ENCODE measurements around the gene NBPF4. TPM values are rescaled to one million over a fixed set of nuclear protein-coding genes. Genes with fewer than 3 reads are reported as not detected.
"Not testable (repeated sequence)": the region's sequence is repeated elsewhere in the genome, so short reads cannot be mapped to it uniquely, and the experiment has no call there.

Gene NBPF4
- not detected in 2 replicates for total RNA-seq (2013; cell fraction: nucleolus; rRNA removed)
- total RNA-seq (2014; rRNA removed) (not detected in 2 replicates), total RNA-seq (2014; rRNA removed; fragmentation: Illumina TruSeq; extraction: Trizol) (not detected in 2 replicates), total RNA-seq (2021) (not detected in 2 replicates), polyA plus RNA-seq (2011; rRNA removed) (not detected in 2 replicates), polyA plus RNA-seq (2014; fragmentation: Illumina TruSeq; extraction: Trizol) (not detected in 2 replicates), polyA plus RNA-seq (2014; fragmentation: Nextera tagmentation; extraction: Ambion mirVana) (not detected), polyA plus RNA-seq (2014; rRNA removed) (not detected in 2 replicates), polyA plus RNA-seq (2016; fragmentation: Nextera tagmentation; extraction: Ambion mirVana) (not detected), polyA minus RNA-seq (2011; rRNA and poly(A)+ RNA removed) (not detected in 2 replicates), Bru-seq, nascent RNA (percentile 4 among the genes with signal in this experiment), BruChase-seq, experiment 1, labeled RNA remaining after a 6-hour chase (percentile 3 among the genes with signal in this experiment), BruChase-seq, experiment 2, labeled RNA remaining after a 2-hour chase (not detected)
- not detected for polyA plus RNA-seq (2011; ENCODE audit: low read depth)
- not detected in 2 replicates for polyA plus RNA-seq (2011; cell fraction: cytosol; rRNA removed)
- polyA plus RNA-seq (2011; cell fraction: nucleus; rRNA removed), result not detected in 2 replicates
- not detected in 2 replicates for polyA plus RNA-seq (2012)
- not detected in 2 replicates for polyA minus RNA-seq (2011; cell fraction: cytosol; rRNA and poly(A)+ RNA removed)
- polyA minus RNA-seq (2011; cell fraction: nucleus; rRNA and poly(A)+ RNA removed), result not detected in 2 replicates
- long read RNA-seq, experiment 1, result 0 reads
- long read RNA-seq, experiment 2, result 0 reads

GRCh38 chr1:108243976-108244375, at the start of gene NBPF4:
Gene NBPF4 (minus strand): TSS chr1:108244076. CDS start chr1:108243761, 315 bp downstream.
- H3K9me3 ChIP-seq (replicated peaks; ENCODE audit: control insufficient read depth, insufficient read depth, low read length); DNase-seq (ENCODE audit: low read depth, low spot score); RAD21 ChIA-PET (ENCODE audit: unreplicated experiment); H3K9ac ChIP-seq (ENCODE audit: control insufficient read depth, insufficient read depth, low read length); H3K4me1 ChIP-seq (ENCODE audit: control insufficient read depth, insufficient read depth, low read length); H4K20me1 ChIP-seq (ENCODE audit: control insufficient read depth, insufficient read depth); H3K27ac ChIP-seq (ENCODE audit: control insufficient read depth, insufficient read depth); CTCF ChIA-PET; SMC1A ChIA-PET (ENCODE audit: uncharacterized antibody, unreplicated experiment); FAIRE-seq; H3K4me2 ChIP-seq (ENCODE audit: control insufficient read depth, insufficient read depth); BruUV-seq (replicated peaks); H3K36me3 ChIP-seq (ENCODE audit: control insufficient read depth in 2 of 2, insufficient read depth in 2 of 2, low read length in 1 of 2); POLR2A ChIA-PET; H3K79me2 ChIP-seq (ENCODE audit: control insufficient read depth, insufficient read depth, low read length); in situ Hi-C loops (cut with MboI); H2AFZ ChIP-seq (ENCODE audit: control insufficient read depth, low read depth, low read length); ATAC-seq; H3K27me3 ChIP-seq (replicated peaks in 1 of 2; ENCODE audit: control insufficient read depth in 2 of 2, insufficient read depth in 2 of 2, low read length in 1 of 2); intact Hi-C loops (cut with micrococcal nuclease; ENCODE audit: unreplicated experiment); H3K4me3 ChIP-seq: not testable (repeated sequence)
- WGBS (ENCODE audit: insufficient coverage, insufficient replicate concordance, low lambda C conversion rate, missing lambda C conversion rate), result no CpG with 5 or more reads among the region's 3 CpGs

- CTCF ChIA-PET; intact Hi-C loops (cut with micrococcal nuclease; ENCODE audit: unreplicated experiment); H3K9ac ChIP-seq (ENCODE audit: control insufficient read depth, insufficient read depth, low read length); H3K79me2 ChIP-seq (ENCODE audit: control insufficient read depth, insufficient read depth, low read length); H2AFZ ChIP-seq (ENCODE audit: control insufficient read depth, low read depth, low read length); H4K20me1 ChIP-seq (ENCODE audit: control insufficient read depth, insufficient read depth); H3K9me3 ChIP-seq (replicated peaks; ENCODE audit: control insufficient read depth, insufficient read depth, low read length); BruUV-seq (replicated peaks); SMC1A ChIA-PET (ENCODE audit: uncharacterized antibody, unreplicated experiment); H3K36me3 ChIP-seq (ENCODE audit: control insufficient read depth in 2 of 2, insufficient read depth in 2 of 2, low read length in 1 of 2); H3K4me2 ChIP-seq (ENCODE audit: control insufficient read depth, insufficient read depth); in situ Hi-C loops (cut with MboI); RAD21 ChIA-PET (ENCODE audit: unreplicated experiment); POLR2A ChIA-PET; H3K27me3 ChIP-seq (replicated peaks in 1 of 2; ENCODE audit: control insufficient read depth in 2 of 2, insufficient read depth in 2 of 2, low read length in 1 of 2); H3K4me3 ChIP-seq; H3K27ac ChIP-seq (ENCODE audit: control insufficient read depth, insufficient read depth); DNase-seq (ENCODE audit: low read depth, low spot score); H3K4me1 ChIP-seq (ENCODE audit: control insufficient read depth, insufficient read depth, low read length): not testable (repeated sequence)
- ATAC-seq, result peak; percentile 93
- peak; percentile 83 for FAIRE-seq
- WGBS (ENCODE audit: insufficient coverage, insufficient replicate concordance, low lambda C conversion rate, missing lambda C conversion rate), result no CpG with 5 or more reads among the region's 6 CpGs
Observed at GRCh38 chr1:108282528-108283257, 38.8 kb upstream of the NBPF4 start.

- H3K4me1 ChIP-seq (ENCODE audit: control insufficient read depth, insufficient read depth, low read length); H3K27ac ChIP-seq (ENCODE audit: control insufficient read depth, insufficient read depth); H3K79me2 ChIP-seq (ENCODE audit: control insufficient read depth, insufficient read depth, low read length); H2AFZ ChIP-seq (ENCODE audit: control insufficient read depth, low read depth, low read length); DNase-seq (ENCODE audit: low read depth, low spot score); H3K4me2 ChIP-seq (ENCODE audit: control insufficient read depth, insufficient read depth); in situ Hi-C loops (cut with MboI); H4K20me1 ChIP-seq (ENCODE audit: control insufficient read depth, insufficient read depth); POLR2A ChIA-PET; H3K36me3 ChIP-seq (ENCODE audit: control insufficient read depth in 2 of 2, insufficient read depth in 2 of 2, low read length in 1 of 2); H3K4me3 ChIP-seq; intact Hi-C loops (cut with micrococcal nuclease; ENCODE audit: unreplicated experiment); H3K27me3 ChIP-seq (replicated peaks in 1 of 2; ENCODE audit: control insufficient read depth in 2 of 2, insufficient read depth in 2 of 2, low read length in 1 of 2); RAD21 ChIA-PET (ENCODE audit: unreplicated experiment); BruUV-seq (replicated peaks); CTCF ChIA-PET; SMC1A ChIA-PET (ENCODE audit: uncharacterized antibody, unreplicated experiment); H3K9ac ChIP-seq (ENCODE audit: control insufficient read depth, insufficient read depth, low read length); H3K9me3 ChIP-seq (replicated peaks; ENCODE audit: control insufficient read depth, insufficient read depth, low read length): not testable (repeated sequence)
- ATAC-seq, result peak; percentile 81
- FAIRE-seq, result peak; percentile 52
- no CpG with 5 or more reads among the region's 61 CpGs for WGBS (ENCODE audit: insufficient coverage, insufficient replicate concordance, low lambda C conversion rate, missing lambda C conversion rate)
Observed at GRCh38 chr1:108272485-108273327, 28.8 kb upstream of the NBPF4 start.
